Fibroblast of lung (primary cell): ENCODE results near the gene NAPG.

ENCODE experiments used
- CTCF ChIP-seq, 2 donors: IDR thresholded peaks in 1 of 2; conservative IDR thresholded peaks in 1 of 2; 1 replicate in 1 of 2; 2 replicates in 1 of 2; pipeline ENCODE4 v1.5.1; 2011 to 2012; ENCODE audit warnings: low read length in 2 of 2, control low read depth in 1 of 2, inconsistent platforms in 1 of 2, low read depth in 1 of 2, mild to moderate bottlenecking in 1 of 2
- EZH2 ChIP-seq: IDR thresholded peaks from 2 replicates; pipeline ENCODE4 v1.5.1; 2012; ENCODE audit warnings: low read length, control low read depth, mild to moderate bottlenecking; ENCODE audit errors: missing control alignments

- no peak for TF ChIP-seq CTCF (conservative IDR thresholded peaks at IDR 0.05 in 1 of 2, IDR thresholded peaks at IDR 0.05 in 1 of 2; ENCODE audit: low read depth in 1 of 2, low read length in 2 of 2)
- no peak for TF ChIP-seq EZH2
Measured at GRCh38 chr18:10482363-10482984, 43.4 kb upstream of the NAPG start.
